Fibroblast of lung (primary cell): ENCODE results near the gene WIPI1.

Experiments used
- EZH2 ChIP-seq: IDR thresholded peaks from 2 replicates; pipeline ENCODE4 v1.5.1; 2012; ENCODE audit warnings: low read length, control low read depth, mild to moderate bottlenecking; ENCODE audit errors: missing control alignments
- TF ChIP-seq, protein P1 (sequence below), 2 donors: IDR thresholded peaks in 1 of 2; conservative IDR thresholded peaks in 1 of 2; 1 replicate in 1 of 2; 2 replicates in 1 of 2; pipeline ENCODE4 v1.5.1; 2011 to 2012; ENCODE audit warnings: low read length in 2 of 2, control low read depth in 1 of 2, inconsistent platforms in 1 of 2, low read depth in 1 of 2, mild to moderate bottlenecking in 1 of 2

GRCh38 chr17:68401288-68401687 lies 56.0 kb downstream of the WIPI1 start:
- TF ChIP-seq, protein P1, sequence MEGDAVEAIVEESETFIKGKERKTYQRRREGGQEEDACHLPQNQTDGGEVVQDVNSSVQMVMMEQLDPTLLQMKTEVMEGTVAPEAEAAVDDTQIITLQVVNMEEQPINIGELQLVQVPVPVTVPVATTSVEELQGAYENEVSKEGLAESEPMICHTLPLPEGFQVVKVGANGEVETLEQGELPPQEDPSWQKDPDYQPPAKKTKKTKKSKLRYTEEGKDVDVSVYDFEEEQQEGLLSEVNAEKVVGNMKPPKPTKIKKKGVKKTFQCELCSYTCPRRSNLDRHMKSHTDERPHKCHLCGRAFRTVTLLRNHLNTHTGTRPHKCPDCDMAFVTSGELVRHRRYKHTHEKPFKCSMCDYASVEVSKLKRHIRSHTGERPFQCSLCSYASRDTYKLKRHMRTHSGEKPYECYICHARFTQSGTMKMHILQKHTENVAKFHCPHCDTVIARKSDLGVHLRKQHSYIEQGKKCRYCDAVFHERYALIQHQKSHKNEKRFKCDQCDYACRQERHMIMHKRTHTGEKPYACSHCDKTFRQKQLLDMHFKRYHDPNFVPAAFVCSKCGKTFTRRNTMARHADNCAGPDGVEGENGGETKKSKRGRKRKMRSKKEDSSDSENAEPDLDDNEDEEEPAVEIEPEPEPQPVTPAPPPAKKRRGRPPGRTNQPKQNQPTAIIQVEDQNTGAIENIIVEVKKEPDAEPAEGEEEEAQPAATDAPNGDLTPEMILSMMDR (conservative IDR thresholded peaks at IDR 0.05 in 1 of 2, IDR thresholded peaks at IDR 0.05 in 1 of 2; ENCODE audit: low read depth in 1 of 2, low read length in 2 of 2), result no peak
- no peak for TF ChIP-seq EZH2
